ENCODE data around the gene FAM131C. TPM values are rescaled to one million over a fixed set of nuclear protein-coding genes. Genes with fewer than 3 reads are reported as not detected.
"Not testable (repeated sequence)": the region's sequence is repeated elsewhere in the genome, so short reads cannot be mapped to it uniquely, and the experiment has no call there.

Gene FAM131C
- polyA plus RNA-seq, 3 donors from 2014 or later = not detected

GRCh38 chr1:16114527-16115467, 41.3 kb upstream of the FAM131C start:
- Mint-ChIP-seq H3K27me3 (ENCODE audit: low read depth in 3 of 3) (peaks cover 3 to 7% (median 4%) of the 10 kb centered on the region in 3 donors), H3K4me3 (no peak overlapping the region), H3K27ac (peak overlapping the region in 1 of 6 donors; percentile 73), H3K4me1 (peaks cover 12 to 14% of the 10 kb centered on the region in 2 donors), H3K36me3 (no peaks in the 10 kb centered on the region), H3K9me3 (peaks cover 0 to 4% (median 0%) of the 10 kb centered on the region in 6 donors)
- no peak for DNase-seq

- Mint-ChIP-seq H3K4me3 (no peak overlapping the region), H3K27me3 (ENCODE audit: low read depth in 3 of 3) (peaks cover 7% of the 10 kb centered on the region in 3 donors), H3K4me1 (peaks cover 14% of the 10 kb centered on the region in 2 donors), H3K36me3 (no peaks in the 10 kb centered on the region), H3K27ac (no peak overlapping the region), H3K9me3 (peaks cover 4 to 10% (median 6%) of the 10 kb centered on the region in 6 donors)
- no peak for DNase-seq
Measured at GRCh38 chr1:16112596-16113555, 39.4 kb upstream of the FAM131C start.

DNA sequence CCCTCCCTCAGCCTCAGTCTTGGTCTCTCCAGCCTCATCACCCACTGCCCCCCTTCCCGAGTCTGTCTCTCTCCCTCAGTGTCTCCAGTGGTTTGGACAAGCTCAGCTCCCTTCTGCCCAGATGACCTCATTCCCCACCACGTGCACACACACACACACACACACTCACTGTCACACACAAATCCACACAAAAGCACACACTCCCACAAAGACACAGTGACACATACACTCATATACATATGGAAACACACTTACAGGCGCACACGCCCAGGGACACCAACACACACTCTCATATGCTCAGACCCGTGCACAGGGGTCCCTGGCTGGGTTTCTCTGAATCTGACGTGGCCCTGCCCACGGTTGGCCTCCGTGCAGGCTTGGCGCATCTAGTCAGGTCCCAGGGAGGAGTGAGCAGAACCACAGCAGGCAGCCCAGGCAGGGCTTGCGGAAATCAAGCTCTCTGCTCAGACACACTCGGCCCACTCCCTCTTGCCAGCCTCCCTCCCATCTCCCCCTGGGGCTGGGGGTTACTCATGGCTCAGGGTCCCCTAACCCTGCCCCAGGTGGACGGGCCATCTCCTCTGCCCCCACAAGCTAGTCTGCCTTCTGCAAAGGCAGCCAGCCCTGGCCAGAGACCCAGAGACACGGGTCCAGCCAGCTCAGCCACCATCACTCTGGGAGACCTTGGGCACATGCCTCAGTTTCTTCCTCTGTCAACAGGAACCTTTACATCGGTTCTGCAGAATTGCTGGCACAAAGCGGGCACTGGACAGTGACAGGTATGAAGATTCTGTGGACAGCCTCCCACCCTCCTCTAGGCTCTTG, 38.5 kb upstream of the FAM131C start:
- no peak for DNase-seq
- peaks cover 6 to 7% of the 10 kb centered on the region in 2 donors for H3K4me1 Mint-ChIP-seq
- peaks cover 8 to 13% (median 8%) of the 10 kb centered on the region in 3 donors for H3K27me3 Mint-ChIP-seq (ENCODE audit: low read depth in 3 of 3)
- H3K9me3 Mint-ChIP-seq = peaks cover 4 to 17% (median 13%) of the 10 kb centered on the region in 6 donors
- peaks cover 0 to 7% (median 0%) of the 10 kb centered on the region in 3 donors for H3K36me3 Mint-ChIP-seq
- H3K4me3 Mint-ChIP-seq = no peak overlapping the region
- peak overlapping the region in 1 of 6 donors; percentile 16 for H3K27ac Mint-ChIP-seq

GRCh38 chr1:16110884-16111283, 37.4 kb upstream of the FAM131C start:
- no peak overlapping the region for H3K27ac Mint-ChIP-seq
- H3K4me3 Mint-ChIP-seq = no peak overlapping the region
- peaks cover 6 to 16% (median 8%) of the 10 kb centered on the region in 3 donors for H3K27me3 Mint-ChIP-seq (ENCODE audit: low read depth in 3 of 3)
- H3K36me3 Mint-ChIP-seq = peaks cover 0 to 7% (median 0%) of the 10 kb centered on the region in 3 donors
- peaks cover 0 to 2% of the 10 kb centered on the region in 2 donors for H3K4me1 Mint-ChIP-seq
- peaks cover 4 to 17% (median 13%) of the 10 kb centered on the region in 6 donors for H3K9me3 Mint-ChIP-seq
- no peak for DNase-seq

DNA sequence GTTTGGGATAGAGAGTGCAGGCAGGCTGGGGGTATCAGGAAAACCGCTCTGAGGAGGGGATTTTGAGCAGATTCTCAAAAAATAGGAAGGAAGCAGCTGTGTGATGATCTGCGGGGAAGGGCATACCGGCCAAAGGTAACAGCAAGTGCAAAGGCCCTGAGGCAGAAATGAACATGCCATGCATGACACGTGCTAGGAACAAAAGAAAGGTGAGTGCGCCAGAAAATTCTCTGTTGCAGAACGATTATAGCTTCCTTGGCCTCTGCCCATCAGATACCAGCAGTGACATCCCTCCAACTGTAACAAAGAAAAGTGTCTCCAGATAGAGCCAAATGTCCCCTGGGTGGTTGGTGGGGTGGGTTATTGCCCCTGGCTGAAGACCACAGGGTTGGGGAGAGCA, 37.0 kb upstream of the FAM131C start:
- Mint-ChIP-seq H3K4me1 (peaks cover 0 to 2% of the 10 kb centered on the region in 2 donors), H3K4me3 (no peak overlapping the region), H3K27me3 (ENCODE audit: low read depth in 3 of 3) (peaks cover 6 to 16% (median 8%) of the 10 kb centered on the region in 3 donors), H3K9me3 (peaks cover 4 to 17% (median 13%) of the 10 kb centered on the region in 6 donors), H3K27ac (no peak overlapping the region), H3K36me3 (peaks cover 0 to 7% (median 0%) of the 10 kb centered on the region in 3 donors)
- DNase-seq = no peak

DNA sequence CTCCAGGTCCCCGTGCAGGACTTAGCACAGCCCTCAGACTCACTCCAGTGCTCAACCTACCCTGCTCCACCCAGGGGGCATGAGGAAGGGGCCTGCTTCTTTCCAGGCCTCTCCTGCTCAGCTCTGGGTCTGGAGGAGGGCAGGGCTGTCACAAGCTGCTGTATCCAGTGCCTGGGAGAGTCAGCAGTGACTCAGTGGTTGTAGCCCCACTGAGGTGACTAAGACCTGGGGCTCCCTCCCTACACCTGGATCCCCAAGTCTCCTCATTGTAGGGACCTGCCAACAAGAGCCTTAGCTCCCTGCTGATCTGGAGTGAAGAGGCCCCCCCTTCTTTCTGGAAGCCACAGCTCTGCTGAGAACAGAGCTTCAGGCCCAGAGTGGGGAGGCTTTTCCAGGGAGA, 36.1 kb upstream of the FAM131C start:
- Mint-ChIP-seq H3K36me3 (peaks cover 0 to 7% (median 0%) of the 10 kb centered on the region in 3 donors), H3K4me3 (no peak overlapping the region), H3K4me1 (peaks cover 0 to 2% of the 10 kb centered on the region in 2 donors), H3K27me3 (ENCODE audit: low read depth in 3 of 3) (peaks cover 6 to 16% (median 8%) of the 10 kb centered on the region in 3 donors), H3K27ac (no peak overlapping the region), H3K9me3 (peaks cover 4 to 17% (median 13%) of the 10 kb centered on the region in 6 donors)
- no peak for DNase-seq

GRCh38 chr1:16107039-16107438, 33.6 kb upstream of the FAM131C start:
- DNase-seq, H3K4me3 Mint-ChIP-seq, H3K36me3 Mint-ChIP-seq, H3K27ac Mint-ChIP-seq, H3K4me1 Mint-ChIP-seq: not testable (repeated sequence)
- Mint-ChIP-seq H3K9me3 (peaks cover 4 to 20% (median 16%) of the 10 kb centered on the region in 6 donors), H3K27me3 (ENCODE audit: low read depth in 3 of 3) (peaks cover 6 to 16% (median 8%) of the 10 kb centered on the region in 3 donors)

DNA sequence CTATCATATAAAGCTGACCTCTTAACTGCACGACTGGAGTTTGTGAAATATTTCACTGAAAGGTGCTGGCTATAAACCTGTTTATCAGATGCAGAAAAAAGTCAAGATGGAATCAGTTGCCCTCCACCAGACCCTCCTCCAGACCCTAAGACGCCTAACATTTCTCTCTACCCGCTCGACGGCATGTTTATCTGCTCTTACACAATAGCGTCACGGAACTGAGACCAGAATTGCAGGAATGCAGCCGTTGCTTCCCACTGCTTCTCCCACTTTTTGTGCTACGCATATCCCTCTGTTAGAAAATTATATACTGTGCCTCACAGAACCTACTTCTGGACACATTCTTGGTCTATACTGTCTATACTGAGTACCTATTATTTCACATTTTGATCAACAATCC, 28.2 kb upstream of the FAM131C start:
- no peak overlapping the region for H3K4me3 Mint-ChIP-seq
- no peak for DNase-seq
- peaks cover 0 to 5% (median 3%) of the 10 kb centered on the region in 6 donors for H3K9me3 Mint-ChIP-seq
- H3K36me3 Mint-ChIP-seq = peaks cover 0 to 3% (median 0%) of the 10 kb centered on the region in 3 donors
- H3K27me3 Mint-ChIP-seq (ENCODE audit: low read depth in 3 of 3) = peaks cover 0 to 13% (median 7%) of the 10 kb centered on the region in 3 donors
- no peaks in the 10 kb centered on the region for H3K4me1 Mint-ChIP-seq
- peak overlapping the region in 1 of 6 donors; percentile 57 for H3K27ac Mint-ChIP-seq

GRCh38 chr1:16099412-16099811, 26.0 kb upstream of the FAM131C start:
- peaks cover 3 to 20% (median 11%) of the 10 kb centered on the region in 3 donors for H3K27me3 Mint-ChIP-seq (ENCODE audit: low read depth in 3 of 3)
- H3K27ac Mint-ChIP-seq = no peak overlapping the region
- H3K36me3 Mint-ChIP-seq = peaks cover 0 to 3% (median 0%) of the 10 kb centered on the region in 3 donors
- peaks cover 0 to 5% (median 3%) of the 10 kb centered on the region in 6 donors for H3K9me3 Mint-ChIP-seq
- DNase-seq = no peak
- H3K4me1 Mint-ChIP-seq = peaks cover 0 to 3% of the 10 kb centered on the region in 2 donors
- H3K4me3 Mint-ChIP-seq = no peak overlapping the region

GRCh38 chr1:16095447-16095846, 22.0 kb upstream of the FAM131C start:
- Mint-ChIP-seq H3K27ac (peak overlapping the region in 1 of 6 donors; percentile 31), H3K4me1 (peaks cover 0 to 3% of the 10 kb centered on the region in 2 donors), H3K27me3 (ENCODE audit: low read depth in 3 of 3) (peaks cover 3 to 24% (median 11%) of the 10 kb centered on the region in 3 donors), H3K9me3 (peaks cover 0 to 2% (median 0%) of the 10 kb centered on the region in 6 donors), H3K36me3 (no peaks in the 10 kb centered on the region), H3K4me3 (no peak overlapping the region)
- no peak for DNase-seq

- Mint-ChIP-seq H3K27me3 (ENCODE audit: low read depth in 3 of 3) (peaks cover 3 to 22% (median 17%) of the 10 kb centered on the region in 3 donors), H3K36me3 (no peaks in the 10 kb centered on the region), H3K4me1 (peaks cover 0 to 3% of the 10 kb centered on the region in 2 donors), H3K4me3 (peak overlapping the region in 1 of 5 donors; percentile 52), H3K9me3 (no peaks in the 10 kb centered on the region), H3K27ac (peak overlapping the region in 2 of 6 donors; percentile 35 to 81)
- DNase-seq = no peak
Measured at GRCh38 chr1:16094453-16095158, 21.2 kb upstream of the FAM131C start.

DNA sequence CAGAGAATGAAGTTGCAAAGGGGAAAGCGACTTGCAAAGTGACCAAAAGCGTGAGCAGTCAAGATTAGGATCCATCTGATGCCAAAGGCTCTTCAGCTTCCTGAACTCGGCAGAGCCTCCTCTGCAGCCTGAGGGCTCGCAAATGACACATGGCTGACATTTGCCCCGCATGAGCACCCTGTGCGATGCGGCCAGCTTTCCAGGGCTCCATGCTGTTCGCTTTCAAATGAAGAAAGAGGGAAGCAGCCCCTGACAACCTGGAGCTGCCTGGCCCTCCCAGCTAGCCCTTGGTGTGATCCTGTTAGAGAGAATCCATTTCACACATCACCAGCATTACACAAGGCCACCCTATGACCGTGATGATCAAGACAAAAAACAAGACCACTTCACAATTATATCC, 20.2 kb upstream of the FAM131C start:
- no peak overlapping the region for H3K4me3 Mint-ChIP-seq
- peaks cover 0 to 3% of the 10 kb centered on the region in 2 donors for H3K4me1 Mint-ChIP-seq
- no peak for DNase-seq
- peaks cover 3 to 24% (median 17%) of the 10 kb centered on the region in 3 donors for H3K27me3 Mint-ChIP-seq (ENCODE audit: low read depth in 3 of 3)
- H3K27ac Mint-ChIP-seq = no peak overlapping the region
- H3K9me3 Mint-ChIP-seq = no peaks in the 10 kb centered on the region
- H3K36me3 Mint-ChIP-seq = no peaks in the 10 kb centered on the region

All from immature natural killer cell (primary cell).